ENCODE measurements around the gene NEDD4. TPM values are rescaled to one million over a fixed set of nuclear protein-coding genes. Genes with fewer than 3 reads are reported as not detected.

NEDD4 gene
- total RNA-seq, 8 experiments from 2014 or later, result 5.2 to 14.0 (median 11.1) TPM

GRCh38 chr15:56001471-56002078 is 8.2 kb upstream of the NEDD4 start:
- Histone ChIP-seq H3K4me1 (replicated peaks in 1 of 2) (peaks cover 0 to 7% of the 10 kb centered on the region in 2 donors), H3K4me3 (no peak overlapping the region), H3K27ac (no peak overlapping the region)
- no peak for ATAC-seq (replicated peaks in 6 of 8)
- WGBS, 10 experiments, result 57 to 100% (median 90%) methylated on average over 1 to 3 of the region's 3 CpGs; no CpG with 5 or more reads in 1 of the 10 experiments
- in situ Hi-C loops (cut with MboI; ENCODE audit: low pct_unique_long_range_greater_than_20kb in 2 of 9, low sequenced_read_pairs in 9 of 9, unreplicated experiment in 9 of 9), result no loop called here

- WGBS, 10 experiments, result 60 to 100% (median 80%) methylated on average over 1 of the region's 1 CpG; no CpG with 5 or more reads in 5 of the 10 experiments
- in situ Hi-C loops (cut with MboI; ENCODE audit: low pct_unique_long_range_greater_than_20kb in 2 of 9, low sequenced_read_pairs in 9 of 9, unreplicated experiment in 9 of 9), result loop anchor here in 1 of 9 experiments (10.0 kb wide), 1 partner anchor 55 kb away; no protein-coding TSS in a partner anchor
- Histone ChIP-seq H3K27ac (no peak overlapping the region), H3K4me1 (replicated peaks in 1 of 2) (peaks cover 0 to 7% of the 10 kb centered on the region in 2 donors), H3K4me3 (no peak overlapping the region)
- ATAC-seq (replicated peaks in 6 of 8), result no peak
Measured at GRCh38 chr15:55999658-56000057, 6.2 kb upstream of the NEDD4 start.

- in situ Hi-C loops (cut with MboI; ENCODE audit: low pct_unique_long_range_greater_than_20kb in 2 of 9, low sequenced_read_pairs in 9 of 9, unreplicated experiment in 9 of 9), result loop anchor here in 1 of 9 experiments (10.0 kb wide), 1 partner anchor 56 kb away; no protein-coding TSS in a partner anchor
- no peak overlapping the region for H3K27ac ChIP-seq
- peaks cover 0 to 5% of the 10 kb centered on the region in 2 donors for H3K4me1 ChIP-seq (replicated peaks in 1 of 2)
- 57 to 100% (median 100%) methylated on average over 1 of the region's 1 CpG; no CpG with 5 or more reads in 3 of the 10 experiments for WGBS, 10 experiments
- no peak overlapping the region for H3K4me3 ChIP-seq
- no peak for ATAC-seq (replicated peaks in 6 of 8)
Measured at GRCh38 chr15:55998478-55998877, 5.1 kb upstream of the NEDD4 start.

- Histone ChIP-seq H3K4me3 (peak overlapping the region; percentile 75 to 97 (median 78)), H3K27ac (peak overlapping the region; percentile 74 to 77), H3K4me1 (replicated peaks in 1 of 2) (peaks cover 18 to 26% of the 10 kb centered on the region in 2 donors)
- in situ Hi-C loops (cut with MboI; ENCODE audit: low pct_unique_long_range_greater_than_20kb in 2 of 9, low sequenced_read_pairs in 9 of 9, unreplicated experiment in 9 of 9), result loop anchor here in 1 of 9 experiments (10.0 kb wide), 1 partner anchor 61 kb away; no protein-coding TSS in a partner anchor
- peak in 5 of 8 experiments; percentile 2 to 65 (median 48) for ATAC-seq (replicated peaks in 6 of 8)
- 0 to 22% (median 7%) methylated on average over 1 to 12 of the region's 41 CpGs; no CpG with 5 or more reads in 1 of the 10 experiments for WGBS, 10 experiments
Measured at GRCh38 chr15:55993804-55994560, 570 bp upstream of the NEDD4 start.

GRCh38 chr15:55992769-55993110 is 672 bp downstream of the NEDD4 start:
- peaks cover 18 to 26% of the 10 kb centered on the region in 2 donors for H3K4me1 ChIP-seq (replicated peaks in 1 of 2)
- H3K27ac ChIP-seq, result peak overlapping the region; percentile 74 to 77
- WGBS, 10 experiments, result 0 to 3% (median 0%) methylated on average over 1 to 9 of the region's 9 CpGs
- H3K4me3 ChIP-seq, result peak overlapping the region; percentile 75 to 97 (median 78)
- no peak for ATAC-seq (replicated peaks in 6 of 8)
- in situ Hi-C loops (cut with MboI; ENCODE audit: low pct_unique_long_range_greater_than_20kb in 2 of 9, low sequenced_read_pairs in 9 of 9, unreplicated experiment in 9 of 9), result loop anchor here in 1 of 9 experiments (10.0 kb wide), 1 partner anchor 62 kb away; no protein-coding TSS in a partner anchor

GRCh38 chr15:55991802-55992768 is 1.3 kb downstream of the NEDD4 start:
- Histone ChIP-seq H3K4me1 (replicated peaks in 1 of 2) (peaks cover 18 to 26% of the 10 kb centered on the region in 2 donors), H3K27ac (no peak overlapping the region), H3K4me3 (peak overlapping the region; percentile 75 to 97 (median 78))
- no peak for ATAC-seq (replicated peaks in 6 of 8)
- 0 to 71% (median 53%) methylated on average over 1 to 11 of the region's 12 CpGs for WGBS, 10 experiments
- in situ Hi-C loops (cut with MboI; ENCODE audit: low pct_unique_long_range_greater_than_20kb in 2 of 9, low sequenced_read_pairs in 9 of 9, unreplicated experiment in 9 of 9), result loop anchor here in 1 of 9 experiments (10.0 kb wide), 1 partner anchor 63 kb away; no protein-coding TSS in a partner anchor

GRCh38 chr15:55990998-55991397 is 2.4 kb downstream of the NEDD4 start:
- in situ Hi-C loops (cut with MboI; ENCODE audit: low pct_unique_long_range_greater_than_20kb in 2 of 9, low sequenced_read_pairs in 9 of 9, unreplicated experiment in 9 of 9), result loop anchor here in 1 of 9 experiments (10.0 kb wide), 1 partner anchor 64 kb away; no protein-coding TSS in a partner anchor
- ATAC-seq (replicated peaks in 6 of 8), result no peak
- WGBS, 10 experiments, result 56 to 100% (median 79%) methylated on average over 1 of the region's 1 CpG; no CpG with 5 or more reads in 2 of the 10 experiments
- H3K4me1 ChIP-seq (replicated peaks in 1 of 2), result peaks cover 18 to 26% of the 10 kb centered on the region in 2 donors
- H3K27ac ChIP-seq, result no peak overlapping the region
- H3K4me3 ChIP-seq, result peak overlapping the region in 3 of 5 donors; percentile 78 to 97 (median 80)

- Histone ChIP-seq H3K27ac (no peak overlapping the region), H3K4me3 (peak overlapping the region in 1 of 5 donors; percentile 78), H3K4me1 (replicated peaks in 1 of 2) (peaks cover 18 to 26% of the 10 kb centered on the region in 2 donors)
- in situ Hi-C loops (cut with MboI; ENCODE audit: low pct_unique_long_range_greater_than_20kb in 2 of 9, low sequenced_read_pairs in 9 of 9, unreplicated experiment in 9 of 9), result loop anchor here in 1 of 9 experiments (10.0 kb wide), 1 partner anchor 64 kb away; no protein-coding TSS in a partner anchor
- 50 to 100% (median 83%) methylated on average over 1 to 2 of the region's 2 CpGs; no CpG with 5 or more reads in 2 of the 10 experiments for WGBS, 10 experiments
- ATAC-seq (replicated peaks in 6 of 8), result no peak
Measured at GRCh38 chr15:55990516-55990915, 2.9 kb downstream of the NEDD4 start.

- 71 to 100% (median 91%) methylated on average over 1 to 2 of the region's 2 CpGs; no CpG with 5 or more reads in 4 of the 10 experiments for WGBS, 10 experiments
- peaks cover 19 to 30% of the 10 kb centered on the region in 2 donors for H3K4me1 ChIP-seq (replicated peaks in 1 of 2)
- no peak for ATAC-seq (replicated peaks in 6 of 8)
- peak overlapping the region in 1 of 5 donors; percentile 78 for H3K4me3 ChIP-seq
- in situ Hi-C loops (cut with MboI; ENCODE audit: low pct_unique_long_range_greater_than_20kb in 2 of 9, low sequenced_read_pairs in 9 of 9, unreplicated experiment in 9 of 9), result no loop called here
- H3K27ac ChIP-seq, result no peak overlapping the region
Measured at GRCh38 chr15:55989383-55989782, 4.0 kb downstream of the NEDD4 start.

- ATAC-seq (replicated peaks in 6 of 8), result peak in 2 of 8 experiments; percentile 50 to 68
- in situ Hi-C loops (cut with MboI; ENCODE audit: low pct_unique_long_range_greater_than_20kb in 2 of 9, low sequenced_read_pairs in 9 of 9, unreplicated experiment in 9 of 9), result no loop called here
- H3K4me3 ChIP-seq, result no peak overlapping the region
- 50 to 100% (median 100%) methylated on average over 1 to 2 of the region's 2 CpGs; no CpG with 5 or more reads in 1 of the 10 experiments for WGBS, 10 experiments
- H3K27ac ChIP-seq, result no peak overlapping the region
- H3K4me1 ChIP-seq (replicated peaks in 1 of 2), result peaks cover 3 to 6% of the 10 kb centered on the region in 2 donors
Measured at GRCh38 chr15:55981582-55982249, 11.7 kb downstream of the NEDD4 start.

GRCh38 chr15:55980511-55980910 is 12.9 kb downstream of the NEDD4 start:
- no peak for ATAC-seq (replicated peaks in 6 of 8)
- in situ Hi-C loops (cut with MboI; ENCODE audit: low pct_unique_long_range_greater_than_20kb in 2 of 9, low sequenced_read_pairs in 9 of 9, unreplicated experiment in 9 of 9), result no loop called here
- H3K27ac ChIP-seq, result no peak overlapping the region
- peaks cover 3 to 6% of the 10 kb centered on the region in 2 donors for H3K4me1 ChIP-seq (replicated peaks in 1 of 2)
- 85 to 100% (median 96%) methylated on average over 2 to 4 of the region's 4 CpGs; no CpG with 5 or more reads in 1 of the 10 experiments for WGBS, 10 experiments
- no peak overlapping the region for H3K4me3 ChIP-seq
